Mesothelial cell of epicardium (in vitro differentiated cells): ENCODE measurements around the gene CD68. TPM values are rescaled to one million over a fixed set of nuclear protein-coding genes. Genes with fewer than 3 reads are reported as not detected.

Source experiments
- DNase-seq, 2 experiments: peaks; one replicate each; pipeline ENCODE4 v3.0.0; 2021; ENCODE audit warnings: low spot score in 2 of 2; ENCODE audit not compliant: unreplicated experiment in 2 of 2
- H3K27ac Mint-ChIP-seq: 2 replicates; pipeline ENCODE4 v1.8.0; 2021; ENCODE audit warnings: mixed read lengths
- H3K27me3 Mint-ChIP-seq: 2 replicates; pipeline ENCODE4 v1.8.0; 2021; ENCODE audit warnings: low read depth, mixed read lengths
- H3K36me3 Mint-ChIP-seq: 2 replicates; pipeline ENCODE4 v1.8.0; 2021; ENCODE audit warnings: mixed read lengths
- H3K4me1 Mint-ChIP-seq: 2 replicates; pipeline ENCODE4 v1.8.0; 2021; ENCODE audit warnings: mixed read lengths
- H3K4me3 Mint-ChIP-seq: 2 replicates; pipeline ENCODE4 v1.8.0; 2021; ENCODE audit warnings: mild to moderate bottlenecking, moderate library complexity, mixed read lengths
- H3K9me3 Mint-ChIP-seq: 2 replicates; pipeline ENCODE4 v1.8.0; 2021; ENCODE audit warnings: mixed read lengths
- total RNA-seq: library from RNA; stranded (reverse); gene quantifications from 3 replicates; pipeline ENCODE4 v1.2.1, GENCODE V29; 2021
- TF ChIP-seq, protein P1 (sequence below): fragments of 200-600 bp; sonication (generic); IDR thresholded peaks from one replicate; pipeline ENCODE4 v1.5.0; 2021; ENCODE audit warnings: antibody characterized with exemption; ENCODE audit not compliant: unreplicated experiment

The CD68 gene
- total RNA-seq, 1 donor from 2014 or later: 0.78 TPM

DNA sequence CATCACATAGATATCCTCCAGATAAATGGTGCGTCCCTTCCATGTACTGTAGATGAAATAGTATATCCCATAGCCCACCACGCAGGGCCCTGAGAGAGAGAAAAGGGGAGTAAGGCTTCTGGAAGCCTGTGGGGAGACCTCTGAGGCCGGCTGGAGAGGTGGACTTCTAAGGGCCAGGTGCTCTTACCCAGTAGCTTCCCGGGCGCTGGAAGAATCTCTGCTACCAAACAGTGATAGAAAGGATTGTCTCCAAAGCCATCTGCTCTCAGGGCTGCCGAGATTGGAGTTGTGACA is 47.5 kb downstream of the CD68 start:
- no peak for DNase-seq
- Mint-ChIP-seq H3K4me3 (peak overlapping the region; percentile 94), H3K36me3 (peaks cover 5% of the 10 kb centered on the region), H3K9me3 (no peaks in the 10 kb centered on the region), H3K4me1 (peaks cover 9% of the 10 kb centered on the region), H3K27me3 (no peaks in the 10 kb centered on the region), H3K27ac (peak overlapping the region; percentile 97)
- TF ChIP-seq, protein P1, sequence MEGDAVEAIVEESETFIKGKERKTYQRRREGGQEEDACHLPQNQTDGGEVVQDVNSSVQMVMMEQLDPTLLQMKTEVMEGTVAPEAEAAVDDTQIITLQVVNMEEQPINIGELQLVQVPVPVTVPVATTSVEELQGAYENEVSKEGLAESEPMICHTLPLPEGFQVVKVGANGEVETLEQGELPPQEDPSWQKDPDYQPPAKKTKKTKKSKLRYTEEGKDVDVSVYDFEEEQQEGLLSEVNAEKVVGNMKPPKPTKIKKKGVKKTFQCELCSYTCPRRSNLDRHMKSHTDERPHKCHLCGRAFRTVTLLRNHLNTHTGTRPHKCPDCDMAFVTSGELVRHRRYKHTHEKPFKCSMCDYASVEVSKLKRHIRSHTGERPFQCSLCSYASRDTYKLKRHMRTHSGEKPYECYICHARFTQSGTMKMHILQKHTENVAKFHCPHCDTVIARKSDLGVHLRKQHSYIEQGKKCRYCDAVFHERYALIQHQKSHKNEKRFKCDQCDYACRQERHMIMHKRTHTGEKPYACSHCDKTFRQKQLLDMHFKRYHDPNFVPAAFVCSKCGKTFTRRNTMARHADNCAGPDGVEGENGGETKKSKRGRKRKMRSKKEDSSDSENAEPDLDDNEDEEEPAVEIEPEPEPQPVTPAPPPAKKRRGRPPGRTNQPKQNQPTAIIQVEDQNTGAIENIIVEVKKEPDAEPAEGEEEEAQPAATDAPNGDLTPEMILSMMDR: no peak

DNA sequence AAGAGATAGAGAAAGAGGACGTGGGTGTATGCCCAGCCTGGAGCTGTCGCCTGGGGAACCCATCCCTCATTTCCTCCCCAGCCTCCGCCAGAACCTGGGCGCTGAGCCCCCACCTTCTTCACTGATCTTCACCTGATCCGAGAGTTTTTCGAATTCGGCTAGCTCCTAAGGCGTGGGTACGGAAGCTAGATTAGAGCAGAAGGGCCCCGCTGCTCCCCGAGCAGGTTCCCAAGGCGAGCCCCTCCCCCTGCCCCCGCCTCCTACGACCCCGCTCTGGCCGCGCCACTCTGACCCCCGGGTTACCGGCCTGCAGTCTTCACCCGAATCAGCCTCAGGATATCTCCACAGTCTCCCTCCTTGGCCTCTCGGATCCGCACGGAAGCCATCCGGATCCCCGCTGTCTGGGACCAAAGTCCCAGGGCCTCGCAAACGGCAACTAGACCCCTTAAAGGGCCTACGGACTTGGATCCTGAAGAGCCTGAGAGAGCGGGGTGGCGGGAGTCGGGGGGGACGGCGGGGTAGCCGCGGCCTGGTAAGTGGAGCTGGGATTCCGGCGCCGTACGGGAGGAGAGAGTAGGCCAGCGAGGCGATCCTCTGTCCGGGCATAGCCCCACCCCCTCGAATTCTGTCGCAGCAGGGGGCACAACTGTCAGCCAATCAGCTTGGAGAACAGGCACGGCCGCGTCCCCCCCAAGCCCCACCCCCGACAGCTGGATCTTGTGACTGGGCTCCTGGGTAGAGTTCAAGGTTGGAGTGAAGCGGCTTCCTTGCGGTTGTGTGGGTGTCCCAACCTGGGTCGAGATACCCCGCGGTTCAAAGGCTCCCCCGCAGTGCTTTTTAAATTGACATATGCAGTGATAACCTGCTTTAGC is 48.0 kb downstream of the CD68 start, which contains the start of gene SAT2:
Gene SAT2, minus strand, starts transcription at position 572 of the 872 bp plus-strand sequence. Its CDS starts 186 bp downstream, at position 386.
- Mint-ChIP-seq H3K9me3 (no peaks in the 10 kb centered on the region), H3K36me3 (peaks cover 5% of the 10 kb centered on the region), H3K27me3 (no peaks in the 10 kb centered on the region), H3K4me1 (peaks cover 9% of the 10 kb centered on the region), H3K4me3 (peak within 1 kb of the TSS; percentile 94), H3K27ac (peak within 1 kb of the TSS; percentile 97)
- peak; percentile 84 to 87 for DNase-seq
- TF ChIP-seq, protein P1: no peak

DNA sequence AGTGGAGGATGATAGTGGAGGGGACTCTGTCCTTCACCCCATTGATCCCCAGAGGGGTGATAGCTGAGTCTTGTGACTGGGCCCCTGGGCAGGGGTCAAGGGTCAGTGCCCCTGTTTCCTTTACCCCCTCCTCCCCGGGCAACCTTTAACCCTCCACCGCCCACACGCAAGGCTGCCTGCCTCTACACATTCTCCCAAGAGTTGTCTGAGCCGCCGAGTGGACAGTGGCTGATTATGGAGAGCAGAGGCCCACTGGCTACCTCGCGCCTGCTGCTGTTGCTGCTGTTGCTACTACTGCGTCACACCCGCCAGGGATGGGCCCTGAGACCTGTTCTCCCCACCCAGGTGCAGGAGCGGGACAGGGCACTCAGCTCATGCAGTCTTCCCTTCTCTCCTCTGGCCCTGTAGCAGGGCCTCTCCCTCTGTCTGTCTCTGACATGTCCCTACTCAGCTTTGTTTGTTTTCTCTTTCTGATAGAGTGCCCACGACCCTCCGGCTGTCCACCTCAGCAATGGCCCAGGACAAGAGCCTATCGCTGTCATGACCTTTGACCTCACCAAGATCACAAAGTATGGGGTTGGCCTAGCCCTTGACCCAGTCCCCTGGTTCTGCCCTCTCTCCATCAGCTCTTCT is 50.6 kb downstream of the CD68 start, which contains the start of gene SHBG:
Gene SHBG, plus strand, starts transcription at position 197 of the 633 bp plus-strand sequence. Its CDS starts 38 bp downstream, at position 235.
- Mint-ChIP-seq H3K27ac (no peak within 1 kb of the TSS), H3K4me3 (no peak within 1 kb of the TSS), H3K36me3 (peaks cover 4% of the 10 kb centered on the region), H3K27me3 (no peaks in the 10 kb centered on the region), H3K4me1 (peaks cover 9% of the 10 kb centered on the region), H3K9me3 (no peaks in the 10 kb centered on the region)
- TF ChIP-seq, protein P1: no peak
- DNase-seq: no peak

Other genes starting within 250 kb of the CD68 start
- gene ACAP1, start 243.1 kb upstream of the CD68 start, total RNA-seq: 8.9 to 10.9 TPM (median 9.1 TPM) in 3 replicates
- gene KCTD11, start 227.5 kb upstream of the CD68 start, total RNA-seq: 17.3 to 18.8 TPM (median 17.7 TPM) in 3 replicates
- 0.18 to 0.42 TPM in 2 of 3 replicates, not detected in the other for gene TMEM95, start 224.5 kb upstream of the CD68 start, total RNA-seq
- gene TNK1, start 198.5 kb upstream of the CD68 start, total RNA-seq: 8.2 to 9.9 TPM (median 9.0 TPM) in 3 replicates
- 67.4 to 69.3 TPM (median 68.4 TPM) in 3 replicates for gene PLSCR3, start 185.1 kb upstream of the CD68 start, total RNA-seq
- gene TMEM256, start 175.5 kb upstream of the CD68 start, total RNA-seq: 65.7 to 78.3 TPM (median 69.4 TPM) in 3 replicates
- 88.0 to 97.5 TPM (median 90.8 TPM) in 3 replicates for gene NLGN2, start 171.8 kb upstream of the CD68 start, total RNA-seq
- gene SPEM1, start 159.3 kb upstream of the CD68 start, total RNA-seq: 0.38 TPM in 1 of 3 replicates, not detected in the others
- not detected in 3 replicates for gene SPEM2, start 154.0 kb upstream of the CD68 start, total RNA-seq
- not detected in 3 replicates for gene SPEM3, start 150.8 kb upstream of the CD68 start, total RNA-seq
- gene TMEM102, start 144.2 kb upstream of the CD68 start, total RNA-seq: 9.7 to 10.2 TPM (median 10.2 TPM) in 3 replicates
- 24.8 to 26.8 TPM (median 26.5 TPM) in 3 replicates for gene FGF11, start 140.1 kb upstream of the CD68 start, total RNA-seq
- 15.9 to 17.7 TPM (median 16.0 TPM) in 3 replicates for gene CHRNB1, start 134.6 kb upstream of the CD68 start, total RNA-seq
- 36.4 to 40.1 TPM (median 39.7 TPM) in 3 replicates for gene ZBTB4, start 100.0 kb upstream of the CD68 start, total RNA-seq
- gene SLC35G6, start 98.2 kb upstream of the CD68 start, total RNA-seq: not detected in 3 replicates
- gene POLR2A, start 95.3 kb upstream of the CD68 start, total RNA-seq: 195 to 208 TPM (median 204 TPM) in 3 replicates
- 6.6 to 7.7 TPM (median 7.6 TPM) in 3 replicates for gene TNFSF12, start 30.6 kb upstream of the CD68 start, total RNA-seq
- gene TNFSF13, start 20.9 kb upstream of the CD68 start, total RNA-seq: 4.3 to 6.1 TPM (median 5.2 TPM) in 3 replicates
- gene SENP3, start 17.7 kb upstream of the CD68 start, total RNA-seq: 50.3 to 55.9 TPM (median 51.5 TPM) in 3 replicates
- 44.8 to 45.5 TPM (median 45.5 TPM) in 3 replicates for gene MPDU1, start 4.2 kb downstream of the CD68 start, total RNA-seq
- 2.0 to 2.3 TPM (median 2.1 TPM) in 3 replicates for gene SOX15, start 10.5 kb downstream of the CD68 start, total RNA-seq
- 43.2 to 44.5 TPM (median 43.4 TPM) in 3 replicates for gene FXR2, start 35.3 kb downstream of the CD68 start, total RNA-seq
- 80.6 to 95.0 TPM (median 87.7 TPM) in 3 replicates for gene SAT2, start 48.2 kb downstream of the CD68 start, total RNA-seq
- 0.60 to 0.84 TPM (median 0.82 TPM) in 3 replicates for gene SHBG, start 50.5 kb downstream of the CD68 start, total RNA-seq
- 9.6 to 10.5 TPM (median 10.2 TPM) in 3 replicates for gene ATP1B2, start 71.3 kb downstream of the CD68 start, total RNA-seq
- gene TP53, start 107.9 kb downstream of the CD68 start, total RNA-seq: 98.8 to 105 TPM (median 101 TPM) in 3 replicates
- 12.3 to 13.6 TPM (median 13.1 TPM) in 3 replicates for gene WRAP53, start 108.8 kb downstream of the CD68 start, total RNA-seq
- gene EFNB3, start 125.6 kb downstream of the CD68 start, total RNA-seq: 27.3 to 28.2 TPM (median 28.1 TPM) in 3 replicates
- 0.18 to 0.64 TPM (median 0.25 TPM) in 3 replicates for gene DNAH2, start 138.1 kb downstream of the CD68 start, total RNA-seq